Measurements from ENCODE around the gene SSBP4.

- no peak for TF ChIP-seq NFE2L2 (IDR thresholded peaks at IDR 0.05; ENCODE audit: low read depth, low read length)
- no peak for TF ChIP-seq CTCF (conservative IDR thresholded peaks at IDR 0.05; ENCODE audit: low read depth, low read length)
- no peak for TF ChIP-seq USF2 (IDR thresholded peaks at IDR 0.05; ENCODE audit: low read depth, low read length)
- no peak for TF ChIP-seq RAD21 (IDR thresholded peaks at IDR 0.05; ENCODE audit: low read length)
- no peak for TF ChIP-seq RCOR1 (IDR thresholded peaks at IDR 0.05; ENCODE audit: insufficient replicate concordance, low read length)
- TF ChIP-seq CHD1 (IDR thresholded peaks at IDR 0.05; ENCODE audit: low read depth, low read length) = no peak
Observed at GRCh38 chr19:18440936-18441803, 22.0 kb downstream of the SSBP4 start.
